Stimulated activated CD8-positive, alpha-beta memory T cell treated with anti-CD3 and anti-CD28 coated beads, Interleukin-7, amount 100 ng/mL, for 4 hours (primary cell): ENCODE measurements around the gene RNF145.

ENCODE experiments used
- DNase-seq, 2 donors: peaks; one replicate each; pipeline ENCODE4 v3.0.0-alpha.2; 2020; ENCODE audit warnings: low read depth in 2 of 2

Gene RNF145

GRCh38 chr5:159190170-159190569 is 19.2 kb downstream of the RNF145 start:
- no peak for DNase-seq

- DNase-seq: no peak
These were observed 20.0 kb downstream of the RNF145 start for GRCh38 chr5:159189310-159189709.

GRCh38 chr5:159187719-159188118 is 21.6 kb downstream of the RNF145 start:
- DNase-seq: no peak

- no peak for DNase-seq
These were observed 23.0 kb downstream of the RNF145 start for GRCh38 chr5:159186319-159186718.

- DNase-seq: no peak
These were observed 23.6 kb downstream of the RNF145 start for GRCh38 chr5:159185773-159186172.

- no peak for DNase-seq
These were observed 24.4 kb downstream of the RNF145 start for GRCh38 chr5:159184858-159185381.

- no peak for DNase-seq
These were observed 25.1 kb downstream of the RNF145 start for GRCh38 chr5:159184236-159184635.

GRCh38 chr5:159183247-159183646 is 26.1 kb downstream of the RNF145 start:
- no peak for DNase-seq

GRCh38 chr5:159182691-159183090 is 26.7 kb downstream of the RNF145 start:
- no peak for DNase-seq

GRCh38 chr5:159181651-159182050 is 27.7 kb downstream of the RNF145 start:
- DNase-seq: no peak

- no peak for DNase-seq
These were observed 28.2 kb downstream of the RNF145 start for GRCh38 chr5:159181152-159181551.

GRCh38 chr5:159179529-159180305 is 29.6 kb downstream of the RNF145 start:
- no peak for DNase-seq

- DNase-seq: no peak
These were observed 30.4 kb downstream of the RNF145 start for GRCh38 chr5:159178978-159179377.

- no peak for DNase-seq
These were observed 33.8 kb downstream of the RNF145 start for GRCh38 chr5:159175547-159175946.

GRCh38 chr5:159174511-159175168 is 34.7 kb downstream of the RNF145 start:
- DNase-seq: no peak

GRCh38 chr5:159171274-159171673 is 38.1 kb downstream of the RNF145 start:
- DNase-seq: no peak

- no peak for DNase-seq
These were observed 39.3 kb downstream of the RNF145 start for GRCh38 chr5:159170021-159170420.

- DNase-seq: no peak
These were observed 42.9 kb downstream of the RNF145 start for GRCh38 chr5:159166416-159166815.

GRCh38 chr5:159163701-159164046 is 45.7 kb downstream of the RNF145 start:
- DNase-seq: no peak

- no peak for DNase-seq
These were observed 46.2 kb downstream of the RNF145 start for GRCh38 chr5:159163027-159163700.

- no peak for DNase-seq
These were observed 47.8 kb downstream of the RNF145 start for GRCh38 chr5:159161361-159162214.
